ENCODE data around the gene CRHR1.

The CRHR1 gene

GRCh38 chr17:45877467-45877866 is 93.3 kb downstream of the CRHR1 start:
- TF ChIP-seq TCF12 (IDR thresholded peaks at IDR 0.05; ENCODE audit: low read depth) (no peak), TAF1 (IDR thresholded peaks at IDR 0.05; ENCODE audit: low read depth) (no peak), YY1 (IDR thresholded peaks at IDR 0.05; ENCODE audit: low read depth) (no peak), NFIC (IDR thresholded peaks at IDR 0.05) (no peak), MAX (IDR thresholded peaks at IDR 0.05) (no peak), EP300 (IDR thresholded peaks at IDR 0.05; ENCODE audit: borderline replicate concordance) (no peak), FOXM1 (IDR thresholded peaks at IDR 0.05; ENCODE audit: borderline replicate concordance, low read depth) (no peak), CEBPB (IDR thresholded peaks at IDR 0.05) (no peak), EGR1 (IDR thresholded peaks at IDR 0.05) (no peak), USF1 (IDR thresholded peaks at IDR 0.05) (no peak), TEAD4 (IDR thresholded peaks at IDR 0.05) (no peak), RAD21 (IDR thresholded peaks at IDR 0.05; ENCODE audit: low read depth) (no peak), REST (IDR thresholded peaks at IDR 0.05; ENCODE audit: low read depth) (no peak), ZBTB7A (IDR thresholded peaks at IDR 0.05; ENCODE audit: low read depth) (no peak), CREB1 (IDR thresholded peaks at IDR 0.05; ENCODE audit: low read depth) (no peak)

GRCh38 chr17:45883063-45883462 is 98.9 kb downstream of the CRHR1 start:
- no peak for TF ChIP-seq YY1 (IDR thresholded peaks at IDR 0.05; ENCODE audit: low read depth)
- no peak for TF ChIP-seq REST (IDR thresholded peaks at IDR 0.05; ENCODE audit: low read depth)
- TF ChIP-seq EGR1 (IDR thresholded peaks at IDR 0.05) = no peak
- no peak for TF ChIP-seq CEBPB (IDR thresholded peaks at IDR 0.05)
- TF ChIP-seq RAD21 (IDR thresholded peaks at IDR 0.05; ENCODE audit: low read depth) = no peak
- TF ChIP-seq TCF12 (IDR thresholded peaks at IDR 0.05; ENCODE audit: low read depth) = no peak
- no peak for TF ChIP-seq CREB1 (IDR thresholded peaks at IDR 0.05; ENCODE audit: low read depth)

All from Ishikawa (cell line).